Skeletal muscle tissue (tissue), 4 donors: ENCODE results near the gene ZNF565. TPM values are rescaled to one million over a fixed set of nuclear protein-coding genes. Genes with fewer than 3 reads are reported as not detected.
A peak's percentile ranks its signal among the peaks of the same experiment; 100 is the strongest.

ENCODE experiments used
- H3K27ac ChIP-seq: one replicate; pipeline ENCODE4 v1.7.0; 2013; ENCODE audit warnings: mild to moderate bottlenecking, low read depth, low read length, inconsistent platforms
- H3K27me3 ChIP-seq, 3 donors: one replicate each; pipeline ENCODE4 v1.7.0; 2013; ENCODE audit warnings: low read length in 3 of 3; ENCODE audit not compliant: control insufficient read depth in 3 of 3, insufficient read depth in 3 of 3
- H3K36me3 ChIP-seq, 3 donors: one replicate each; pipeline ENCODE4 v1.7.0; 2013; ENCODE audit warnings: low read length in 3 of 3; ENCODE audit not compliant: control insufficient read depth in 3 of 3, insufficient read depth in 3 of 3
- H3K4me1 ChIP-seq, 3 donors: one replicate each; pipeline ENCODE4 v1.7.0; 2013; ENCODE audit warnings: low read length in 3 of 3, mild to moderate bottlenecking in 3 of 3; ENCODE audit not compliant: control insufficient read depth in 3 of 3, insufficient read depth in 3 of 3
- H3K4me3 ChIP-seq, 3 donors: one replicate each; pipeline ENCODE4 v1.7.0; 2013; ENCODE audit warnings: low read length in 3 of 3
- H3K9ac ChIP-seq, 3 donors: one replicate each; pipeline ENCODE4 v1.7.0; 2013; ENCODE audit warnings: low read length in 3 of 3, mild to moderate bottlenecking in 3 of 3, moderate library complexity in 2 of 3, low read depth in 1 of 3
- H3K9me3 ChIP-seq, 3 donors: one replicate each; pipeline ENCODE4 v1.7.0; 2013; ENCODE audit warnings: low read length in 3 of 3; ENCODE audit not compliant: control insufficient read depth in 3 of 3
- total RNA-seq: library from RNA; depleted of rRNA; stranded (reverse); fragments of >200 nt; gene quantifications from one replicate; pipeline ENCODE4 v1.2.3, GENCODE V29; 2014
- donor health status: Osteomylitis.

The ZNF565 gene
- total RNA-seq, result 9.4 TPM

- H3K27me3 ChIP-seq, result no peaks in the 10 kb centered on the region
- no peaks in the 10 kb centered on the region for H3K9me3 ChIP-seq
- peaks cover 11 to 14% (median 12%) of the 10 kb centered on the region in 3 donors for H3K4me1 ChIP-seq
- H3K4me3 ChIP-seq, result peak within 1 kb of the TSS; percentile 84 to 100 (median 97)
- H3K27ac ChIP-seq, result peak within 1 kb of the TSS; percentile 96
- H3K36me3 ChIP-seq, result no peaks in the 10 kb centered on the region
- H3K9ac ChIP-seq, result peak within 1 kb of the TSS; percentile 90 to 98 (median 94)
These were observed at the start of gene ZNF565, which contains the start of gene ZNF146 for GRCh38 chr19:36214386-36215275. Gene ZNF565 (minus strand): TSS chr19:36214665. CDS start chr19:36201985, 12,680 bp downstream. Gene ZNF146 (plus strand): TSS chr19:36215106. CDS start chr19:36236441, 21,335 bp downstream.

DNA sequence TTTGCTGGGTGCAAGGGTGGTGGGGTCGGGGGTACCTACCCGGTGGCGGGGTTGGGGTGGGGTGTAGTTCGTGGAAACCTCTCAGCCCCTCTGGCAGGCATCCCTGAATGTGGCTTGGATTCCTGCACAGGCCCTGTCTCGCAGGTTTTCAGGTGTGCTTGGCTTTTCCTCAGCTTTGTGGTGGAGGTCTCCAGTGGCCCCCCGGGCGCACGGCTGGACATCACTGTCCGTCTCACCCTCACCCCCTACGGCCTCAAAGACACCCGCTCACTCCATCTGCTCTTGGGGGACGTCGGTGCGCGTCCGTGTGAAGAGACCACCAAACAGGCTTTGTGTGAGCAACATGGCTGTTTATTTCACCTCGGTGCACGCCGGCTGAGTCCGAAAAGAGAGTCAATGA lies 44.7 kb upstream of the ZNF565 start:
- Histone ChIP-seq H3K36me3 (peaks cover 0 to 2% (median 0%) of the 10 kb centered on the region in 3 donors), H3K4me3 (no peak overlapping the region), H3K4me1 (peaks cover 0 to 2% (median 0%) of the 10 kb centered on the region in 3 donors), H3K27ac (no peak overlapping the region), H3K9me3 (no peaks in the 10 kb centered on the region), H3K9ac (no peak overlapping the region), H3K27me3 (peaks cover 0 to 3% (median 0%) of the 10 kb centered on the region in 3 donors)

DNA sequence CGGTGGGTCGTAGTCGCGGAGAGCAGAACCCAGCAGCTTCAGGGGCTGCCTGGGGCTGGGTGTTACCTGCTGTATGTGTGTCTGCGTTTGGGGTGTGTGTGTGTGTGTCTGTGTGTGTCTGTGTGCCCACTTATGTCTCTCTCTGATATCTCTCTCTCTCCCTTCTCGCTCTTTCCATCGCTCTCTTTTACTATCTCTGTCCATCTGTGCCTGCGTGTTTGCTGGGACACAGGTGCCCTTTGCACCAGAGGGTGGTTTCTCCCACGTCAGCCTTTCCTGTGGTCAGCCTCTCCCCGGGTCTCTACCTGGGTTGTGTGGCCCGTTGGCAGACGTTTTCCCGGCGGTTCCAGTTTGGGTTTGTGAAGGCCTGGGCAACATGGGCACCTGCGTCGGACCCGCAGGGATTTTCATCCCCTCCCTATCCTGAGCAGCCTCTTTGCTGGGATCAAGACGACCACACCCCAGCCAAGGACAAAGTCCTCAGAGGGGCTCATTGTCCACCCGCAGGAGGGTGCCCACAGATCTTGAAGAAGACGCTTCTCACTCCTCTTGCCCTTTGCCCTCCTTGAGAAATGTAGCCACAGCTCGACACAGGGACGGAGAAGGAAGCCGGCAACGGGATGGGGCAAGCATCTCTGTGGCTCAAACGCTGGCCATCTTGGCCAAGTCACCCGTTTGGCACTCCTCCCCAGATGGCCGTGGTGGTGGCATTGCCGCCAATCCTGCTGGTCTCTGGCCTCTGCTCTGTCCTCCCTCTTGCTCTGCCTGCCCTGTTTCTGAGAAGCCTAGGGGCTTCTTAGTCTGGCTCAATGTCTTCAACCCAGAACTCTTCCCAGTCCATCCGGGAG lies 43.8 kb upstream of the ZNF565 start:
- Histone ChIP-seq H3K27ac (no peak overlapping the region), H3K36me3 (peaks cover 0 to 2% (median 0%) of the 10 kb centered on the region in 3 donors), H3K4me3 (peak overlapping the region; percentile 36 to 70 (median 63)), H3K4me1 (peaks cover 0 to 2% (median 0%) of the 10 kb centered on the region in 3 donors), H3K9me3 (no peaks in the 10 kb centered on the region), H3K9ac (peak overlapping the region in 1 of 3 donors; percentile 80), H3K27me3 (peaks cover 0 to 3% (median 0%) of the 10 kb centered on the region in 3 donors)

DNA sequence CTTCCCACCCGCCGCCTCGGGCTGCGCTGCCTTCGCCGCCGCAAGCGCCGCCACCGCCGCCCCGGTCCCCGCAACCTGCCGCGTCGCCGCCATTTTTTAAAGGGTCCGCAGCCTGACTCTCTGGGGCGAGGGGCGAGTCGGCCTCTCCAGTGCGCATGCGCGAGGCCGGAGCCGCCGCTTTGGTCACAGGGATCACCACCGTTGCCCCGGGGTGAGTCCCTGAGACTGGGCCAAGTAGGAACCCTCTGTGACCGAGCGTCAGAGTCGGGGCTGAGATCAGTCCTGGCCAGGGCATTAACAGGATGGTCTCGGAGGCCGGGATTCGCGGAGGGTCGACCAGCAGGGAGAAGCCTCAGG lies 43.0 kb upstream of the ZNF565 start:
- Histone ChIP-seq H3K27ac (no peak overlapping the region), H3K27me3 (peaks cover 0 to 3% (median 0%) of the 10 kb centered on the region in 3 donors), H3K4me3 (peak overlapping the region; percentile 36 to 70 (median 63)), H3K36me3 (peaks cover 0 to 2% (median 0%) of the 10 kb centered on the region in 3 donors), H3K9me3 (no peaks in the 10 kb centered on the region), H3K9ac (peak overlapping the region in 2 of 3 donors; percentile 61 to 80), H3K4me1 (peaks cover 0 to 2% (median 0%) of the 10 kb centered on the region in 3 donors)

DNA sequence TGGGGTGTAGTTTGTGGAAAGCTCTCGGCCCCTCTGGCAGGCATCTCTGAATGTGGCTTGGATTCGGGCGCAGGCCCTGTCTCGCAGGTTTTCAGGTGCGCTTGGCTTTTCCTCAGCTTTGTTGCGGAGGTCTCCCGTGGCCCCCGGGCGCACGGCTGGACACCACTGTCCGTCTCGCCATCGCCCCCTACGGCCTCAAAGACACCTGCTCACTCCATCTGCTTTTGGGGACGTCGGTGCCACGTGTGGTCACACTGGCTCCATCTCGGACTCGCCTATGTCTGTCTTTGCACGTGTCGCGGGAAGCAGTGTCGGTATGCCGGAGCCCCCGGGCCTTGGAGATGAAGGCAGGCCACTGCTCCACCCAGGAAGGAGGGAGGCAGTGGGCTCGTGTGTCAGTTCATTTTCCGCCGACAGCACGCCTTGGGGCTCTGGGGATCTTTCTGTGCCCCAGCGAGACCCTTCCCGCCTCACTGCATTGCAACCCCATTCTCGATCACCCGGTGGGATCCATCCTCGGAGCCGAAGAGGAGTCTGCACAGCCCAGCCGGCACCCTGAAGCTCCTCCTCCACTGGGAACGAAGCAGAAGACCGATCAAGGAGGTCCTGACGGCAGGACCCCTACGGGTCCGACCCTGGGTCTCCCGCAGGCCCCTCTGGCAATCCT lies 42.5 kb upstream of the ZNF565 start:
- Histone ChIP-seq H3K36me3 (peaks cover 0 to 2% (median 0%) of the 10 kb centered on the region in 3 donors), H3K4me1 (peaks cover 0 to 2% (median 0%) of the 10 kb centered on the region in 3 donors), H3K4me3 (peak overlapping the region; percentile 36 to 70 (median 63)), H3K27me3 (peaks cover 0 to 3% (median 0%) of the 10 kb centered on the region in 3 donors), H3K9me3 (no peaks in the 10 kb centered on the region), H3K9ac (peak overlapping the region in 2 of 3 donors; percentile 61 to 80), H3K27ac (no peak overlapping the region)

DNA sequence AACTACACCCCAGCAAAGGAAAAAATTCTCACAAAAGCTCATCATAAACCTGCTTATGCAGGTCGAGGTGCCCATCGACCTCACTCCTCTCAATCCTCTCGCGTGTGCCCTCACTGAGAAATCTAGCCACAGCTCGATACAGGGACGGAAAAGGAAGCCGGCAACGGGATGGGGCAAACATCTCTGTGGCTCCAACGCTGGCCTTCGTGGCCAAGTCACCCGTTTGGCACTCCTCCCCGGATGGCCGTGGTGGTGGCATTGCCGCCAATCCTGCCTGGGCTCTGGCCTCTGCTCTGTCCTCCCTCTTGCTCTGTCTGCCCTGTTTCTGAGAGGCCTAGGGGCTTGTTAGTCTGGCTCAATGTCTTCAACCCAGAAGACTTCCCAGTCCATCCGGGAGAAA lies 41.6 kb upstream of the ZNF565 start:
- Histone ChIP-seq H3K4me3 (no peak overlapping the region), H3K27me3 (peaks cover 0 to 3% (median 0%) of the 10 kb centered on the region in 3 donors), H3K4me1 (peaks cover 0 to 2% (median 0%) of the 10 kb centered on the region in 3 donors), H3K27ac (no peak overlapping the region), H3K9ac (no peak overlapping the region), H3K9me3 (no peaks in the 10 kb centered on the region), H3K36me3 (peaks cover 0 to 2% (median 0%) of the 10 kb centered on the region in 3 donors)

DNA sequence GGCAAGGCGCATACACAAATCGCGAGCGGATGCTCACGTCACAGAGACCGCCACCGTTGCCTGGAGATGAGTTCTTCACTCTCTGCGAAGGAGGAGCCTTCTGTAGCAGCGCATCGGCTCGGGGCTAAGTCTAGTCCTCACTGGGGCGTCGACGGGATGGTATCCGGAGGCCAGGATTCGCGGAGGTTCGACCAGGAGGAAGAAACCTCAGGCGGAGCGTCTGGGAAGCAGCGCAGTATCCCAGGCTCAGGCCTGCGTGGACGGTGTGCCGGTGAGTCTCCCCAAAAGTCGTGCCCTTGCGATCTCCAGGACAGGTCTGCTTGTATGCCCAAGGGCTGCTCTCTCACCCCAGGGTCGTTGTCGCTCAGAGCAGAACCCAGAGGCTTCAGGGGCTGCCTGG lies 40.9 kb upstream of the ZNF565 start:
- Histone ChIP-seq H3K36me3 (peaks cover 0 to 2% (median 0%) of the 10 kb centered on the region in 3 donors), H3K9ac (no peak overlapping the region), H3K27ac (no peak overlapping the region), H3K4me1 (peaks cover 0 to 2% (median 0%) of the 10 kb centered on the region in 3 donors), H3K9me3 (no peaks in the 10 kb centered on the region), H3K27me3 (peaks cover 0 to 3% (median 0%) of the 10 kb centered on the region in 3 donors), H3K4me3 (no peak overlapping the region)

DNA sequence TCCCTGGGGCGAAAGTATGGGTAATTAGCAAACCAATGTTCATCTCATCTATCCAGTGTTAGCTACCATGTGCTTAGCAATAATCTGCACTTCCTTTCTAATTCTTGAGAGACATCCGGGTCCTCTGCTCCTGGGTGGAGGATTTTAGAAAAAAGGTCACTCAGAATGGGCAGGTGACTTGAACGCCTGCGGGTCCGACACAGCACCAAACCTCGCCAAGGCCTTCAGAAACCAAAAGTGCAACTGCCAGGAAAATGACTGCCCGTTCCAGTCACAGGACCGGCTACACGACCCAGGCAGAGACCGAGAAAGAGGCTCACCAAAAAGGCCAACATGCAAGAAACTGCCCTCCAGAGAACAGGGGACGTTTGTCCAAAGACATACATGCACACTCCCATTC lies 40.4 kb upstream of the ZNF565 start:
- peaks cover 0 to 2% (median 0%) of the 10 kb centered on the region in 3 donors for H3K4me1 ChIP-seq
- H3K36me3 ChIP-seq, result peaks cover 0 to 2% (median 0%) of the 10 kb centered on the region in 3 donors
- no peaks in the 10 kb centered on the region for H3K9me3 ChIP-seq
- peaks cover 0 to 3% (median 0%) of the 10 kb centered on the region in 3 donors for H3K27me3 ChIP-seq
- no peak overlapping the region for H3K9ac ChIP-seq
- H3K4me3 ChIP-seq, result no peak overlapping the region
- no peak overlapping the region for H3K27ac ChIP-seq

- Histone ChIP-seq H3K36me3 (peaks cover 0 to 2% (median 0%) of the 10 kb centered on the region in 3 donors), H3K27me3 (peaks cover 0 to 5% (median 2%) of the 10 kb centered on the region in 3 donors)
These were observed 37.6 kb upstream of the ZNF565 start for GRCh38 chr19:36252047-36252446.

More at GRCh38 chr19:36252047-36252446, 37.6 kb upstream of the ZNF565 start:
- Histone ChIP-seq H3K27ac (no peak overlapping the region), H3K9ac (no peak overlapping the region), H3K4me3 (no peak overlapping the region), H3K4me1 (no peaks in the 10 kb centered on the region), H3K9me3 (no peaks in the 10 kb centered on the region)
